Stomach (tissue), 4 donors: ENCODE measurements around the gene SLC16A8.

Source experiments
- CTCF ChIP-seq, 7 experiments: fragments of 450-650 bp in 4 of 7; fragments of 200-600 bp in 3 of 7; sonication (generic) in 3 of 7; IDR thresholded peaks; one replicate each; pipeline ENCODE4 v1.5.1; 2016 to 2019; ENCODE audit warnings: antibody characterized with exemption in 7 of 7, control low read depth in 2 of 7, mild to moderate bottlenecking in 1 of 7
- EP300 ChIP-seq: sonication (generic); formaldehyde crosslinking; IDR thresholded peaks from one replicate; pipeline ENCODE4 v1.6.1; 2017; ENCODE audit warnings: antibody characterized with exemption
- POLR2A ChIP-seq, 4 donors: fragments of 450-650 bp; IDR thresholded peaks; one replicate each; pipeline ENCODE4 v1.6.1; 2016; ENCODE audit warnings: antibody characterized with exemption in 4 of 4, control low read depth in 2 of 4, mild to moderate bottlenecking in 1 of 4, moderate library complexity in 1 of 4
- POLR2AphosphoS5 ChIP-seq, 3 donors: sonication (generic); formaldehyde crosslinking; IDR thresholded peaks; one replicate each; pipeline ENCODE4 v1.6.1; 2016; ENCODE audit warnings: antibody characterized with exemption in 3 of 3

DNA sequence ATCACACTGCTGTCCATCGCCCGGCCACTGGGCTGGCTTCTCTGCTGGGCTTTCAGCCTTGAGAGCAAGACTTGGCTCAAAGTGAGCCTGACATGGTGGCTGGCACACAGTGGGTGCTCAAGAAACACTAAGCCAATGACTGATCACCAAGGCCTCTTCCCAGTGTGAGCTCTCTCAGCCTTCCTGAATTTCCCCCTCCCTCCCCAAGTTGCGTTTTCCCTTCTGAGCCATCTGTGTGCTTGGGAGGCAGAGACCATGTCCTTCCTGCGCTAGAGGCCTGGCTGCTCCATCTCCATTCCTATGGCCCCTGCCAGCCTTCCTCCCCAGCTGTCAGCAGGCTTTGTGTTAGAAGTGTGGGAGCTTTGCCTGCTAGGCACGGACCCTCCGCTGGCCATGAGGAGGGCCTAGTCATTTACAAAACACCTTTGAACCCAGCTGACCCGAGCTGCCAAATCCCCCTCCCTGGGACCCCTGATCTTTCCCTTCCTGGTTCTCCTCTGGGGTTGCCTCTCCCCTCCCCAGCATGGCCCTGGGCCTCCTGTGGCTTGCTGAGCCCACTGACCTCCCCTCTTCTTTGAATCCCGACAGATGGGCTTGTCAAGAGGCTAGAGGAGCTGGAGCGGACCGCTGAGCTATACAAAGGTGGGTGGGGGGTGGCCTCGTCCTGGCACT lies 13.6 kb downstream of the SLC16A8 start:
- no peak for TF ChIP-seq CTCF (IDR thresholded peaks at IDR 0.05)
- no peak for TF ChIP-seq POLR2A (IDR thresholded peaks at IDR 0.05)
- no peak for TF ChIP-seq POLR2AphosphoS5 (IDR thresholded peaks at IDR 0.05)
- no peak for TF ChIP-seq EP300
